Activated effector memory CD4-positive, alpha-beta T cell treated with Interleukin-2 at 50 U/mL for 16 hours (primary cell): ENCODE data around the gene CDKN2B-AS1.
"Not testable (repeated sequence)": the region's sequence is repeated elsewhere in the genome, so short reads cannot be mapped to it uniquely, and the experiment has no call there.

Experiments used
- DNase-seq: peaks from one replicate; pipeline ENCODE4 v3.0.0-alpha.2; 2020

CDKN2B-AS1 gene

GRCh38 chr9:22046243-22046885, 51.8 kb downstream of the CDKN2B-AS1 start:
- no peak for DNase-seq

DNA sequence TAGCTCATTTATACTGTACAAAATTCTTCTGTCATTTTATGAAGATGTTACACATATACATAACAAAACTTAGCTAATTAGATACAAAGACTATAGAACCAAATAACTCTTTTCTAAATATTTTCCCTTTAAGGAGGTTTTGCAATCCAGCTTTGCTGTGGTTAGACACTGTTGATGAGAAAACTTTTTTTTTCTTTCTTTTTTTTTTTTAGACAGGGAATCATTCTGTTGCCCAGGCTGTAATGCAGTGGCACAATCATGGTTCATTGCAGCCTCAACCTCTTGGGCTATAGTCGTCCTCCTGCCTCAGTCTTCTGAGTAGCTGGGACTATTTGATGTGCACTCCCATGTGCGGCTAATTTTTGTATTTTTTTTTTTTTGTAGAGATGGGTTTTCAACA, 53.0 kb downstream of the CDKN2B-AS1 start:
- DNase-seq: no peak

- DNase-seq: no peak
Measured at GRCh38 chr9:22049411-22049810, 54.8 kb downstream of the CDKN2B-AS1 start.

DNA sequence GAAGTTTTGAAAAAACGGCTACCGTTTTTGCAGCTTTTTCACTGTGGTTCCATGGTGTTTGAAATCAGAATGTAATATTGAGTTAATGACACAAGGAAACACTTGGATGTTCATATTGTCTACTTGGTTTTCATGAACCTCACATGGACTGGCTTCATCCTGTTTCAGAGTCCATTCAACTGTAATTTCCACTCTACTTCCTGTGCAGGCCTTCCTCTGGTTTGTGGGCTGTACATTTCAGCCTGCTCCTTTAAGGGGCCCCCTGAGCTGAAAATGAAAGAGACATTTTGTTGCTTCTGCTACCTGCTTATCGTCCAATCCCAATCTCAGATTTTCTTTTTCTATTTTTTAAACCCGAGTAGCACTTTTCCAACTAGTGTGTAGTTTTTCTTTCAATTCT, 56.3 kb downstream of the CDKN2B-AS1 start:
- no peak for DNase-seq

- no peak for DNase-seq
Measured at GRCh38 chr9:22052376-22052945, 57.9 kb downstream of the CDKN2B-AS1 start.

DNA sequence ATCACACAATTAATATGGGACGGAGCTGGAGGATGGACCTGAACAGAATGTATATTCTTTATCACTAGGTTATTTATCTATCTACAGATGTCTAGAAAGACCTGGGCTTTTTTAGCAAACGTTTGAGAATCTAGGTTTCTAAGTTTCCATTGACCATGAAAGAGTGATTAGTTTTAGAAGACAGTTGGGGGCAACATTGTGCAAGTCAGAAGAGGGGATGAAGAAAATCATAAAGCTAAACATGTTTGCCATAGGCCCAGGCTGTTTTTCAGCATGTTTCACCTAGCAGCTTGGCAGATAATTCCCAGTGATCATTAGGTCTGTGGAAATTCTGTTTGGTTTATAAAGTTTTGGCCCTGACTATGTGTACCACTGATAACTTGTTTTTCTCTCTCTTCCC, 58.6 kb downstream of the CDKN2B-AS1 start:
- DNase-seq: no peak

DNA sequence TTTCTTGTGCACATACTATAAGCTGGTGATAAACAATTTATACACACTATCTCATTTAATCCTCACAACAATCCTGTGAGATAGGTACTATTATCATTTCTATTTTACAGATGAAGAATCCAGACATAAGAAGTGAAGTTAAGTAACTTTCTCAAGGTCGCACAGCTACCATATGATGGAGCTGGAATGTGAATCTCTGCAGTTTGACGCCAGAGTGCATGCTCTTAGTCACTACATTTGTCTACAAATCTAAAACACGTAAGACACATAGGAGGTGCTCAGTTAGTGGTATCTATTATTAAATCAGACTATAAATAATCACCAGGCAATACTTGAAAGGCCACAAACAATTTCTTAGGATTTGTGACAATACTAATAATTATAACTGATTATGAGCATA, 59.5 kb downstream of the CDKN2B-AS1 start:
- no peak for DNase-seq

- DNase-seq: no peak
Measured at GRCh38 chr9:22054529-22054928, 59.9 kb downstream of the CDKN2B-AS1 start.

- no peak for DNase-seq
Measured at GRCh38 chr9:22055090-22055489, 60.5 kb downstream of the CDKN2B-AS1 start.

DNA sequence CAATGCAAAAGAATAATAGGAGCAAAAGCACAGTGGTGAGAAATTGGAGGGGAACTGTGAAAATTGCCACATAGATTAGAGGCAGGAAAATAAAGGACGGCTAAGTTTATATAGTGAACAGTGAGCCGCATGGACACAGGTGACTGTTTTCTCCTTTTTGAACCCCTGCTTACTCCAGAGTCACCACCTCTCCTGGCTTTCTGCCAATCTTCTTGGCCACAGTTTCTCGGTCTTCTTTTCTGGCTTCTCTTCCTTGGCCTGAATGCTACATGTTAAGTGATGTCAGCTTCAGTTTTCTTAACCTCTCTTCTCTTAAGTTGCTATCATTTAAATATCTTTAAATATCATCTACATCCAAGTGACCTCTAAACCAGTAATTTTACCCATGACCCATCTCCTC, 61.8 kb downstream of the CDKN2B-AS1 start:
- no peak for DNase-seq

- DNase-seq: not testable (repeated sequence)
Measured at GRCh38 chr9:22057972-22058371, 63.4 kb downstream of the CDKN2B-AS1 start.

DNA sequence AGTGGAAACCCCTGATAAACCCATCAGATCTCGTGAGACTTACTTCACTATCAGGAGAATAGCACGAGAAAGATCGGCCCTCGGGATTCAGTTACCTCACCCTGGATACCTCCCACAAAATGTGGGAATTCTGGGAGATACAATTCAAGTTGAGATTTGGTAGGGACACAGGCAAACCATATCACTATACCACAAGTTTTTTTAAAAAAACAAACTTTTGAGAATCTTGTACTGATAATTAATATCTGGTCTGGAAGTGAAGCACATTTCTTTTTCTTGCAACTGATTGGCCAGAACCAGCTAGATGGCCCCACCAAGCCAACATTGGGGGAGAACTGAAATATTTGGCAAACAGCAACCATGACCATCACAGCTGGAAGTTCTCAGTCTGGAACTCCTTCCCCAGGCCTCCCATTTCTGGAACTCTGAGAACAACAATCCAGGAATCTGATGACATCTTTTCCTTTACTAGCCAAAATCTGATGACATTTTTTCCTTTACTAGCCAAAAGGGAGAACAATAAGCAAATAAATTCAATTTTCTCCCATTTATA, 66.3 kb downstream of the CDKN2B-AS1 start:
- no peak for DNase-seq

GRCh38 chr9:22064957-22065356, 70.4 kb downstream of the CDKN2B-AS1 start:
- no peak for DNase-seq

DNA sequence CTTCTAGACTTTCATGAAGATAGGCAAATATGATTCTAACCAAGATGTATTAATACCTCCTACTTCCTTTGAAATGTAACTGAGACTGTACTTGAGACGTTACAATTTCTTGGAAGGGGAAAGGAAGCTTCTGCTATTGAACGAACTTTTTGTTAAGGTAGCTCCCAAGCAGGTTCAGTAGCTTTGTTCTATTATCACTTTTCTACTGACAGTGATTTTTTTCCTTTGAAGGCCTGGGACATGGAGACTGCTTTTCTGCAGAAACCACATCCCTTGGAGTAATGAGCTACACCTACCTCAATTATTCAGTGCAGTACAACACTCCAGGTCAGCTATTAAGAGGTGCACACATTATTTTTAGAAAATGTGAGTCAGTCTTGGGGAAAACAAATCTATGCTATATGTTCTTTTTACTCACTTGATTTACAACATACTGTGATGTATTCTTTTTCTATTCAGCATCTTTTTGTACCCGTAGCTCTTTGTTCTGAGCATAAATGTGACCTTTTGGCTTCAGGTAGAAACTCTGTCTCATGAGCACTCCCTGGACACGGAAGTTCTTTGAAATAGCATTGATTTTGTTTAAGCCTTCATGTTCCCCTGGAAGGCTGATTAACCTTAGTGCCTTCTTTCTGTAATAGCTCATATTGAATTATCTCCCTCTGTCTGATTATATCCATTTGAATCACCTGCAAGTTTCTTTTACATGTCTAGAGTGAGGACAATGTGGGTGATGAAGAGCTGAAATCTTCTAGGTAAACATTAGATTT, 71.0 kb downstream of the CDKN2B-AS1 start:
- no peak for DNase-seq

DNA sequence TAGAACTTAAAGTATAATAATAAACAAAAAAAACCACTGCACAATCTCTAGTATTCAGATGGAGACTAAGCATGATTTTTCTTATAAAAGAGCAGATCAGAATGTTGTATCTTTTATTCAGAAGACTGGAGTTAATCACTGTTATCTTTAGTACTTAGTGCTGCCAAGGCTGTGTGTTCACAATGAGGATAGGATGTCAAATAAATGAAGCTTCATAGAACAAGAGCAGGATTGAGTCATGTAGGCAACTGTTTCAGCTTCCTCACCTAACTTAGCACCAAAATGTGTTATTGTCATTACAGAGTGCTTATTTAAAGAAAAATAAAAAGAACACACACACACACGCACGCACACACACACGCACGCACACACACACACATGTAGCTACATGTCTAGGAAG, 72.6 kb downstream of the CDKN2B-AS1 start:
- DNase-seq: no peak

DNA sequence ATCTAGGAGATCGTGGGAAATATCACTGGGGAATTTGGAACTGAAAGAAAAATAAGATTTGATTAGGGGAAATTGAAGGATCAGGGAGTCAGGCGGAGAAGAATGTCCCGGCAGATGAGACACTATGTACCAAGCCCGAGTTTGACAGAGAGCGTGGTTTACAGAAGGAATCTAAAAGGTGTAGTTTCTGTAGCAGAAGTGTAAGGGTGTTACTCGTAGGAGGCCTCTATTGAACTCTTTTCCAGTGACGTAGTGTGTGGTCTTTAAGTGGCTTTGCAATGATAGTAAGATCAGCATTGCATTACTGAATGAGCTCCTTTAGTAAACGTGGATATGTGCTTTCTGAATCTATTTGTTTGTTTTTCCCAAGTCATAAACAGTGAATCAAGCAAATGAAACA, 73.8 kb downstream of the CDKN2B-AS1 start:
- no peak for DNase-seq

- DNase-seq: no peak
Measured at GRCh38 chr9:22073349-22073748, 78.8 kb downstream of the CDKN2B-AS1 start.

GRCh38 chr9:22078081-22078480, 83.5 kb downstream of the CDKN2B-AS1 start:
- DNase-seq: no peak

GRCh38 chr9:22079873-22080341, 85.3 kb downstream of the CDKN2B-AS1 start:
- DNase-seq: peak; percentile 28

GRCh38 chr9:22084336-22085035, 89.9 kb downstream of the CDKN2B-AS1 start:
- no peak for DNase-seq

GRCh38 chr9:22088053-22088716, 93.6 kb downstream of the CDKN2B-AS1 start:
- no peak for DNase-seq

DNA sequence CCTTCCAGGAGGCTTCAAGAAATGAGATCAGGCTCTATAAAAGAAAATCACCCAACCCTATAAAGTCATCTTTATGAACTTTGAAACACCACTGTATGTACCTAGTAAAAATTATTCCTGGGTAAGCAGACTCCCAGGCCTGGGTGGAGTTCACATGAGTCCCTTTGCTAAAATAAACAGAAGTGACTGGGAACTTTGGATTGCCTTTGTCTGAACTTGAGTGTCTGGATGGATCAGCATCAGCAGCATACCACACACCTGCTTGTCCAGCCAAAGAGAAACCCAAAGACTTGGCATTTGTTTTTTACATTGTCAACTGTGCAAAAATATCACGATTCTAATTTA, 94.1 kb downstream of the CDKN2B-AS1 start:
- DNase-seq: no peak

DNA sequence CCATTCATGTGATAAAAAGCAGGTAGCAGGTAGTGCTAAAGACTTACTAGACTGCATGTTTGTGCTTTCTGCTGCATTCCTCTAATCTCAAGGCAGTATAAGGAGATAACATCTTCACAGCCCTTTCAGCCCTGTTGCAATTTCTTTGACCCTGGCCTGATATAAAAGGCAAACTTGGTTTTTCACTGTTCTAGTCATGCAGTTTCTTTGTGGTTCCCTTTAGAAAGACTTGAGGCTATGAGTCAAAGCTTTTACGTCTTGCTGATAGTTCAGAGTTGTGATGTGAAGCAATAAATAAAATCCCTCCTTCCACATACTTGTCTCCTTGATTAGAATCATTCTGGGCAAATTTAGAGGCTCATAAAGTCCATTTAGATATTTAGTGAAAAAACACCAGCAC, 103.1 kb downstream of the CDKN2B-AS1 start:
- no peak for DNase-seq
